ENCODE results near the gene PCDH18. TPM values are rescaled to one million over a fixed set of nuclear protein-coding genes. Genes with fewer than 3 reads are reported as not detected.

PCDH18 gene
- total RNA-seq, 1 donor from 2014 or later: 95.8 TPM

GRCh38 chr4:137471895-137472294 lies 60.4 kb downstream of the PCDH18 start:
- no peak for DNase-seq

- no peak for DNase-seq
Measured at GRCh38 chr4:137471461-137471860, 60.8 kb downstream of the PCDH18 start.

GRCh38 chr4:137470806-137471205 lies 61.5 kb downstream of the PCDH18 start:
- no peak for DNase-seq

Data from tongue (tissue), 2 donors.